ENCODE results near the gene CDH5. TPM values are rescaled to one million over a fixed set of nuclear protein-coding genes. Genes with fewer than 3 reads are reported as not detected.

Gene CDH5
- total and polyA plus RNA-seq, 9 donors: 6.0 to 36.8 (median 13.4) TPM

DNA sequence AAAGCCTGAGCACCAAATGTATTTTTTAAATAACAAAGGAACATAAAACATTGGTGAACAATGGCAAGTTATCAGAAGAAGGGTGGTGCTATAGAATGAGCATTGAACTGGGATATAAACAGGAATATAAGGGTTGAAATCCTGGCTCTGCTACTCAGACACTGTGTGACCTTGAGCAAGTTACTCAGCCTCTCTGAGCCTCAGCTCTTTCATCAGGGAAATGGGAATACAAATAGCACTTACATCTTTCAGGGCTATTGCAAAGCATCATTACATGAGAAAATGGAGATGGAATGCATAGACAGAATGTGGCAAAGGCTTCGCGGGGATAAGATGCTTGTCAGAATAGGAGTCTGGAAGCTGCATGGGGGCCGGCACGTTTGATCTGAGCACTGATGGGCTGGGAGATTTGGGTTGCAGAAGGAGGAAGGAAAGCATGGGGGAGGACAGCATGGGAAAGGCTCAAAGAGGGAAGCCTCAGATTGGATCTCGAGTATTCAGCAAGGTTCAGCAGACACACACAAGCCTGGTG is 4.8 kb upstream of the CDH5 start:
- 66 to 70% (median 68%) methylated on average over 5 of the region's 5 CpGs for whole genome bisulfite sequencing, 3 donors
- Histone ChIP-seq H3K27ac (no peak overlapping the region), H3K9me3 (no peaks in the 10 kb centered on the region), H3K4me1 (ENCODE audit: insufficient read depth) (peaks cover 7% of the 10 kb centered on the region), H3K36me3 (no peaks in the 10 kb centered on the region), H3K27me3 (no peaks in the 10 kb centered on the region), H3K4me3 (no peak overlapping the region)
- TF ChIP-seq, protein P1, sequence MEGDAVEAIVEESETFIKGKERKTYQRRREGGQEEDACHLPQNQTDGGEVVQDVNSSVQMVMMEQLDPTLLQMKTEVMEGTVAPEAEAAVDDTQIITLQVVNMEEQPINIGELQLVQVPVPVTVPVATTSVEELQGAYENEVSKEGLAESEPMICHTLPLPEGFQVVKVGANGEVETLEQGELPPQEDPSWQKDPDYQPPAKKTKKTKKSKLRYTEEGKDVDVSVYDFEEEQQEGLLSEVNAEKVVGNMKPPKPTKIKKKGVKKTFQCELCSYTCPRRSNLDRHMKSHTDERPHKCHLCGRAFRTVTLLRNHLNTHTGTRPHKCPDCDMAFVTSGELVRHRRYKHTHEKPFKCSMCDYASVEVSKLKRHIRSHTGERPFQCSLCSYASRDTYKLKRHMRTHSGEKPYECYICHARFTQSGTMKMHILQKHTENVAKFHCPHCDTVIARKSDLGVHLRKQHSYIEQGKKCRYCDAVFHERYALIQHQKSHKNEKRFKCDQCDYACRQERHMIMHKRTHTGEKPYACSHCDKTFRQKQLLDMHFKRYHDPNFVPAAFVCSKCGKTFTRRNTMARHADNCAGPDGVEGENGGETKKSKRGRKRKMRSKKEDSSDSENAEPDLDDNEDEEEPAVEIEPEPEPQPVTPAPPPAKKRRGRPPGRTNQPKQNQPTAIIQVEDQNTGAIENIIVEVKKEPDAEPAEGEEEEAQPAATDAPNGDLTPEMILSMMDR (IDR thresholded peaks at IDR 0.05): no peak
- no peak for TF ChIP-seq POLR2A (IDR thresholded peaks at IDR 0.05)
- no peak for TF ChIP-seq EP300 (IDR thresholded peaks at IDR 0.05)
- intact Hi-C loops (cut with DNase I): loop anchor here in 1 of 4 donors (5.0 kb wide), 1 partner anchor 126 kb away; no protein-coding TSS in a partner anchor
- DNase-seq: no peak

DNA sequence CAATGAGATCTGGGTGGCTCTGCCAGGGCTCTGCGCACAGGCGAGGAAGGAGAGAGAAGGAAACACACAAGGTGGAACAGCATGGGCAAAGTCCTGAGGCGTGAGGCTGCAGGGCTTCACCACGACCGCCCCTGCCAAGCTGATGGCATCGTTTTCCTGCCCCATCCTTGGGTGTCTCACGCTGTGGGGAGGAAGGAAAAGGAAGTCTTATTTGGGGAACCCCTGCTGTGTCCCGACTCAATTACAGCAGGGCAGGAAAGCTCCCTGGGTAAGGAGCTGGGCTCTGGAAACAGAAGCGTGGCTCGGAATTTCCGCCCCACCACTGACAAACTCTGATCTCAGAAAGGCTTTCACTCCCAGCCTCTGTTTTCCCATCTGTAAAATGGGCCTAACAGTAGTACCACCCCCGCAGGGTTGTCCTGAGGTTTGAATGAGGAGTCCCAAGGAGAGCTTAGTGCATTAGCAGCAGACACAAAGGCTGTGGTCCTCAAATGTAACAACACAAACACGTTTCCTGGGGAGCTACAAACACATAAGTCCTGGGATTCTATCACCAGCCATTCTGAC is 3.2 kb upstream of the CDH5 start:
- Histone ChIP-seq H3K4me1 (ENCODE audit: insufficient read depth) (peaks cover 9% of the 10 kb centered on the region), H3K36me3 (no peaks in the 10 kb centered on the region), H3K27ac (no peak overlapping the region), H3K4me3 (no peak overlapping the region), H3K27me3 (no peaks in the 10 kb centered on the region), H3K9me3 (no peaks in the 10 kb centered on the region)
- intact Hi-C loops (cut with DNase I): loop anchor here in 1 of 4 donors (5.0 kb wide), 1 partner anchor 124 kb away; no protein-coding TSS in a partner anchor
- TF ChIP-seq POLR2A (IDR thresholded peaks at IDR 0.05) (no peak), EP300 (IDR thresholded peaks at IDR 0.05) (no peak)
- TF ChIP-seq, protein P1 (IDR thresholded peaks at IDR 0.05): no peak
- DNase-seq: no peak
- 87 to 91% (median 89%) methylated on average over 13 of the region's 13 CpGs for WGBS, 3 donors

DNA sequence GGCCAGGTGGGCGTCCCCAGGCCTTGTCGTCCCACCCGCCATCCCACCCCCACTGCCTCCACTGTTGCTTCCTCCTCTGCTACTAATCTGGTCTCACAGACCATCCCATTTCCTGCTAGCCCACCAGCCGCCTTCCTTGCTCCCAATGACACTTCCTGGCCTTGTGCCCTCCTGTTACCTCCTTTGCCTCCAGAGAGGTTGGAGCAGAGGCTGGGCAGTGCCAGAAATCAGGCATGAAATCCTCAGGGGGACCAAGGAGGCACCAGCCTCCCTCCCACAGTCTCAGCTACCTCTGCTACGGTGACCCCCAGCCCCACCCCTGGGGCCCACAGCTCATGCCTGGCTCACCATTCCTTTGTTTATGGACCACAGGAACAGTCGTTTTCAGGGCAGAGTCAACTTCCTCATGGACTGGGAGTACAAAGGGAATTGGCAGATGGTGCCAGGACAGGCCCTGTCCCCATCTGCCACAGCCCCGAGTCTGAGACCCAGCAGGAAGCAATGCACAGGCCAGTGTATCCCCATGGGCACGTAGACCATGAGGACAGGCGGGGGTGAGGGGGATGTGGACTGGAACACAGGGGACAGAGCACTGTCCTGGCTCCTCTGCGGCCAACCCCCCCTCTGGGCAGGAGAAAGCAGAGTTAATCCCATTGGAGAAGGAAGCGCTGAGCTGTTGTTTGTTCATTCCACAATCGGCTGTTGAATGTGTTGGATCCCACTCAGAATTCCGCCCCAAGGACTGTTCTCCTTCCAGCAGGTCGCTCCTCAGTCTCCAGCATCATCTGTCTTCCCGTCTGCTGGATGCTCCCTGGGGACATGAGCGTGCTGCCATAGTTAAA is 2.2 kb upstream of the CDH5 start:
- peak; percentile 56 to 75 (median 72) for DNase-seq
- Histone ChIP-seq H3K4me1 (ENCODE audit: insufficient read depth) (peaks cover 9% of the 10 kb centered on the region), H3K27me3 (no peaks in the 10 kb centered on the region), H3K9me3 (no peaks in the 10 kb centered on the region), H3K36me3 (no peaks in the 10 kb centered on the region), H3K4me3 (no peak overlapping the region), H3K27ac (peak overlapping the region in 1 of 2 donors; percentile 21)
- intact Hi-C loops (cut with DNase I): loop anchor here in 1 of 4 donors (5.0 kb wide), 1 partner anchor 123 kb away; no protein-coding TSS in a partner anchor
- no peak for TF ChIP-seq EP300 (IDR thresholded peaks at IDR 0.05)
- no peak for TF ChIP-seq POLR2A (IDR thresholded peaks at IDR 0.05)
- TF ChIP-seq, protein P1 (IDR thresholded peaks at IDR 0.05): no peak
- 32 to 37% (median 33%) methylated on average over 16 of the region's 16 CpGs for WGBS, 3 donors

DNA sequence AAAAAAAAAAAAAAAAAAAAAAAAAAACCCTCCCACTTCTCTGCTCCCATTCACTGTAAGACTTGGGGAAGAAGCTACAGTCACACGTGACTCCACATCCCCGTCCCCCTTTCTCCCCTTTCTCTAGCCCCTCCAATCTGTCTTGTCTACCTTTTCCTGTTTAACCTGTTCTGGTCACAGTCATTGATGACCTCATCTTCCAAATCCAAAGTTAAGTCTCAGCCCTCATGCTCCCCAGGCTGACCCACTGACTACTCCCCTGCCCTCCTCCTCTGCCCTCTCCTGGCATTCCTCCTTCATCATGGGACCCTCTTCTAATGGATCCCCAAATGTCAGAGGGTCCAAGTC is 1.6 kb upstream of the CDH5 start:
- intact Hi-C loops (cut with DNase I): loop anchor here in 1 of 4 donors (5.0 kb wide), 1 partner anchor 122 kb away; no protein-coding TSS in a partner anchor
- H3K4me3 ChIP-seq: no peak overlapping the region
- peak overlapping the region in 1 of 2 donors; percentile 44 for H3K27ac ChIP-seq
- TF ChIP-seq, protein P1 (IDR thresholded peaks at IDR 0.05): no peak
- no peak for TF ChIP-seq EP300 (IDR thresholded peaks at IDR 0.05)
- no peak for TF ChIP-seq POLR2A (IDR thresholded peaks at IDR 0.05)
- no peaks in the 10 kb centered on the region for H3K9me3 ChIP-seq
- 10 to 24% (median 15%) methylated on average over 2 of the region's 2 CpGs for WGBS, 3 donors
- H3K27me3 ChIP-seq: no peaks in the 10 kb centered on the region
- DNase-seq: no peak
- H3K4me1 ChIP-seq (ENCODE audit: insufficient read depth): peaks cover 9% of the 10 kb centered on the region
- H3K36me3 ChIP-seq: no peaks in the 10 kb centered on the region
